A673 (cell line): Measurements from ENCODE around the gene STOML1.

ENCODE experiments used
- EZH2 ChIP-seq: fragments of 200-600 bp; sonication (generic); IDR thresholded peaks from 2 replicates; pipeline ENCODE4 v1.6.1; 2017; ENCODE audit warnings: borderline replicate concordance, low read depth, mild to moderate bottlenecking, mixed read lengths, antibody characterized with exemption, low read length; ENCODE audit not compliant: poor library complexity, severe bottlenecking
- TF ChIP-seq, protein P1 (sequence below): fragments of 300-800, 200-600 bp; sonication (generic); conservative IDR thresholded peaks from 2 replicates; pipeline ENCODE4 v1.5.1; 2017; ENCODE audit warnings: low read depth, mild to moderate bottlenecking, antibody characterized with exemption, low read length, moderate library complexity, mixed read lengths

- TF ChIP-seq, protein P1, sequence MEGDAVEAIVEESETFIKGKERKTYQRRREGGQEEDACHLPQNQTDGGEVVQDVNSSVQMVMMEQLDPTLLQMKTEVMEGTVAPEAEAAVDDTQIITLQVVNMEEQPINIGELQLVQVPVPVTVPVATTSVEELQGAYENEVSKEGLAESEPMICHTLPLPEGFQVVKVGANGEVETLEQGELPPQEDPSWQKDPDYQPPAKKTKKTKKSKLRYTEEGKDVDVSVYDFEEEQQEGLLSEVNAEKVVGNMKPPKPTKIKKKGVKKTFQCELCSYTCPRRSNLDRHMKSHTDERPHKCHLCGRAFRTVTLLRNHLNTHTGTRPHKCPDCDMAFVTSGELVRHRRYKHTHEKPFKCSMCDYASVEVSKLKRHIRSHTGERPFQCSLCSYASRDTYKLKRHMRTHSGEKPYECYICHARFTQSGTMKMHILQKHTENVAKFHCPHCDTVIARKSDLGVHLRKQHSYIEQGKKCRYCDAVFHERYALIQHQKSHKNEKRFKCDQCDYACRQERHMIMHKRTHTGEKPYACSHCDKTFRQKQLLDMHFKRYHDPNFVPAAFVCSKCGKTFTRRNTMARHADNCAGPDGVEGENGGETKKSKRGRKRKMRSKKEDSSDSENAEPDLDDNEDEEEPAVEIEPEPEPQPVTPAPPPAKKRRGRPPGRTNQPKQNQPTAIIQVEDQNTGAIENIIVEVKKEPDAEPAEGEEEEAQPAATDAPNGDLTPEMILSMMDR: no peak
- TF ChIP-seq EZH2: no peak
Measured at GRCh38 chr15:74008901-74009300, 16.8 kb upstream of the STOML1 start.
